HepG2 (cell line): ENCODE results near the gene ZNF624. TPM values are rescaled to one million over a fixed set of nuclear protein-coding genes. Genes with fewer than 3 reads are reported as not detected.

Experiments
- CBX2 ChIP-seq, 2 experiments: fragments of 200-600 bp in 1 of 2; sonication (generic); formaldehyde crosslinking in 1 of 2; IDR thresholded peaks; 2 replicates each; pipeline versions ENCODE4 v1.7.0 to v1.8.1; 2018 to 2022; ENCODE audit warnings: low read depth in 2 of 2, low read length in 1 of 2, mild to moderate bottlenecking in 1 of 2, missing genetic modification reagents in 1 of 2
- DR1 ChIP-seq: sonication (generic); formaldehyde crosslinking; IDR thresholded peaks from 2 replicates; pipeline ENCODE4 v1.8.0; 2021; ENCODE audit warnings: mild to moderate bottlenecking, missing genetic modification reagents, inconsistent platforms
- KLF11 ChIP-seq: IDR thresholded peaks from 2 replicates; pipeline ENCODE4 v1.6.1; 2016; ENCODE audit warnings: missing compliant biosample characterization
- PBX2 ChIP-seq: IDR thresholded peaks from 2 replicates; pipeline ENCODE4 v1.6.1; 2016; ENCODE audit warnings: control low read depth
- PRDM10 ChIP-seq: sonication (generic); formaldehyde crosslinking; IDR thresholded peaks from 2 replicates; pipeline ENCODE4 v1.4.0; 2020; ENCODE audit warnings: low read depth, missing genetic modification reagents
- TFDP1 ChIP-seq: IDR thresholded peaks from 2 replicates; pipeline ENCODE4 v1.6.1; 2016; ENCODE audit warnings: missing compliant biosample characterization, missing genetic modification reagents, borderline replicate concordance
- THAP9 ChIP-seq: sonication (generic); formaldehyde crosslinking; IDR thresholded peaks from 2 replicates; pipeline ENCODE4; 2020; ENCODE audit warnings: missing genetic modification reagents, mild to moderate bottlenecking, borderline replicate concordance
- ZIK1 ChIP-seq: sonication (generic); formaldehyde crosslinking; IDR thresholded peaks from 2 replicates; pipeline ENCODE4 v1.5.0; 2020; ENCODE audit warnings: mild to moderate bottlenecking, low read depth, missing genetic modification reagents, borderline replicate concordance
- ZMAT3 ChIP-seq: sonication (generic); formaldehyde crosslinking; conservative IDR thresholded peaks from 2 replicates; pipeline ENCODE4 v1.7.0; 2021; ENCODE audit warnings: missing genetic modification reagents
- ZNF30 ChIP-seq: sonication (generic); formaldehyde crosslinking; IDR thresholded peaks from 2 replicates; pipeline ENCODE4 v1.5.0; 2020; ENCODE audit warnings: mild to moderate bottlenecking, missing genetic modification reagents
- ZNF687 ChIP-seq: sonication (generic); formaldehyde crosslinking; IDR thresholded peaks from 2 replicates; pipeline ENCODE4 v1.5.1; 2020; ENCODE audit warnings: mild to moderate bottlenecking, missing genetic modification reagents, moderate library complexity
- ZNF713 ChIP-seq: sonication (generic); formaldehyde crosslinking; IDR thresholded peaks from 2 replicates; pipeline ENCODE4 v1.4.0; 2020; ENCODE audit warnings: mild to moderate bottlenecking, missing genetic modification reagents
- ZSCAN31 ChIP-seq: sonication (generic); formaldehyde crosslinking; IDR thresholded peaks from 2 replicates; pipeline ENCODE4 v1.5.0; 2020; ENCODE audit warnings: low read depth, mild to moderate bottlenecking, missing genetic modification reagents
- polyA plus RNA-seq, 8 experiments: library from polyadenylated mRNA; depleted of rRNA in 3 of 8; stranded (reverse) in 7 of 8; unstranded in 1 of 8; fragments of >200 nt; fragmentation: Illumina TruSeq in 4 of 8; extraction: Trizol in 4 of 8; gene quantifications; 2 replicates each; pipeline versions ENCODE4 v1.2.1 to v1.2.3, GENCODE V29; 2011 to 2016; ENCODE audit warnings: low read depth in 4 of 8, missing spikeins in 1 of 8, mixed read lengths in 1 of 8; ENCODE audit not compliant: insufficient read depth in 1 of 8
- total RNA-seq, 5 experiments: library from RNA; depleted of rRNA; stranded (reverse); fragments of >200 nt; fragmentation: Illumina TruSeq; extraction: Trizol; gene quantifications; 2 replicates each; pipeline ENCODE4 v1.2.3, GENCODE V29; 2016; ENCODE audit warnings: low read depth in 1 of 5

ZNF624 gene
- total and polyA plus RNA-seq, 2 of the 13 experiments (the other 11 are each of a cell fraction or from before 2014, with no cell fraction given): 0.75 to 3.5 TPM

- no peak for TF ChIP-seq PRDM10
- TF ChIP-seq KLF11 (CRISPR knock-in tag): no peak
- peak; percentile 88 for TF ChIP-seq THAP9 (CRISPR knock-in tag)
- TF ChIP-seq ZMAT3: peak; percentile 86; the same call in 1 of the 2 replicates
- peak; percentile 91 for TF ChIP-seq ZNF30
- no peak for TF ChIP-seq CBX2 (IDR thresholded peaks at IDR 0.05; ENCODE audit: low read depth, low read length)
- TF ChIP-seq CBX2 (CRISPR knock-in tag; IDR thresholded peaks at IDR 0.05; ENCODE audit: low read depth): 0 out of 2 replicates have a peak, but pooled peaks have one; percentile 67
- TF ChIP-seq ZNF713 (CRISPR knock-in tag): no peak
- TF ChIP-seq TFDP1 (CRISPR knock-in tag): peak; percentile 53; the same call in 1 of the 2 replicates
- no peak; the same call in 1 of the 2 replicates for TF ChIP-seq DR1 (CRISPR knock-in tag)
- peak; percentile 63; the same call in 1 of the 2 replicates for TF ChIP-seq ZIK1 (CRISPR knock-in tag)
- TF ChIP-seq ZNF687 (CRISPR knock-in tag): peak; percentile 96
- TF ChIP-seq ZSCAN31 (CRISPR knock-in tag): 0 out of 2 replicates have a peak, but pooled peaks have one; percentile 48
- no peak for TF ChIP-seq PBX2 (CRISPR knock-in tag)
These were observed 64.3 kb downstream of the ZNF624 start (continued) for GRCh38 chr17:16589097-16589969.
